B cell (primary cell): ENCODE data around the gene ATRIP. TPM values are rescaled to one million over a fixed set of nuclear protein-coding genes. Genes with fewer than 3 reads are reported as not detected.

ENCODE experiments used
- ATAC-seq: fragments of 200-7000 bp; cut with Tn5 transposase; one replicate; pipeline ENCODE4 v1.10.0; 2021; ENCODE audit warnings: low read depth, mild to moderate bottlenecking, moderate number of reproducible peaks, moderate library complexity
- CTCF ChIA-PET: fragments of 350-600 bp; sonication (Branson Sonifier 250); formaldehyde crosslinking; loops from one replicate; lab custom pipeline; 2021; ENCODE audit warnings: antibody characterized with exemption, inconsistent platforms; lab: Charles Lee
- POLR2A ChIA-PET: fragments of 350-600 bp; sonication (Branson Sonifier 250); formaldehyde crosslinking; loops from one replicate; lab custom pipeline; 2021; ENCODE audit warnings: antibody characterized with exemption; lab: Charles Lee
- DNase-seq: peaks from one replicate; pipeline ENCODE4 v3.0.0; 2013
- H2AFZ ChIP-seq: 2 replicates; pipeline ENCODE4 v1.6.1; 2012; ENCODE audit warnings: mild to moderate bottlenecking, low read depth, low read length; ENCODE audit not compliant: insufficient read depth, poor library complexity, severe bottlenecking
- H3K27ac ChIP-seq, 2 donors: 1 replicate in 1 of 2; 2 replicates in 1 of 2; pipeline ENCODE4 v1.5.1; 2012 to 2013; ENCODE audit warnings: low read length in 2 of 2, mild to moderate bottlenecking in 2 of 2, moderate library complexity in 1 of 2
- H3K27me3 ChIP-seq, 4 experiments: fragments of 200-600 bp in 1 of 4; sonication (generic) in 1 of 4; replicated peaks in 1 of 4; 1 replicate in 2 of 4; 2 replicates in 2 of 4; pipeline versions ENCODE4 v1.6.1 to v1.7.0; 2013 to 2016; ENCODE audit warnings: low read length in 3 of 4, mild to moderate bottlenecking in 2 of 4, mixed read lengths in 1 of 4, moderate library complexity in 1 of 4; ENCODE audit not compliant: insufficient read depth in 4 of 4, control insufficient read depth in 3 of 4; ENCODE audit errors: control extremely low read depth in 1 of 4
- H3K36me3 ChIP-seq, 2 experiments: replicated peaks in 1 of 2; 1 replicate in 1 of 2; 2 replicates in 1 of 2; pipeline versions ENCODE4 v1.6.1 to v1.7.1; 2013; ENCODE audit warnings: low read length in 1 of 2; ENCODE audit not compliant: insufficient read depth in 2 of 2, control insufficient read depth in 1 of 2; ENCODE audit errors: control extremely low read depth in 1 of 2, extremely low read depth in 1 of 2
- H3K4me1 ChIP-seq, 2 donors: fragments of 200-600 bp in 1 of 2; sonication (generic) in 1 of 2; 1 replicate in 1 of 2; 2 replicates in 1 of 2; pipeline versions ENCODE4 v1.5.1 to v1.6.1; 2013 to 2017; ENCODE audit warnings: low read length in 2 of 2; ENCODE audit not compliant: control insufficient read depth in 2 of 2, insufficient read depth in 2 of 2
- H3K4me2 ChIP-seq: replicated peaks from 2 replicates; pipeline ENCODE3; 2012; ENCODE audit warnings: mild to moderate bottlenecking, low read depth, low read length; ENCODE audit not compliant: poor library complexity, severe bottlenecking
- H3K4me3 ChIP-seq, 5 experiments: fragments of 200-600 bp in 1 of 5; sonication (generic) in 1 of 5; 1 replicate in 3 of 5; 2 replicates in 2 of 5; pipeline versions ENCODE4 v1.5.1 to v1.7.0; 2011 to 2016; ENCODE audit warnings: low read length in 4 of 5, mild to moderate bottlenecking in 4 of 5, low read depth in 2 of 5, control low read depth in 1 of 5, moderate library complexity in 1 of 5; ENCODE audit not compliant: insufficient read depth in 1 of 5; ENCODE audit errors: control extremely low read depth in 1 of 5, extremely low read depth in 1 of 5
- H3K79me2 ChIP-seq: fragments of 200-600 bp; sonication (generic); one replicate; pipeline ENCODE4 v1.6.0; 2016; ENCODE audit warnings: low read length; ENCODE audit not compliant: control insufficient read depth, insufficient read depth
- H3K9ac ChIP-seq: fragments of 200-600 bp; sonication (generic); 2 replicates; pipeline ENCODE4 v1.6.1; 2017; ENCODE audit warnings: mild to moderate bottlenecking, low read length, moderate library complexity
- H3K9me3 ChIP-seq, 3 donors: one replicate each; pipeline versions ENCODE4 v1.6.1 to v1.7.1; 2013; ENCODE audit warnings: low read length in 2 of 3; ENCODE audit not compliant: control insufficient read depth in 2 of 3, insufficient read depth in 1 of 3; ENCODE audit errors: control extremely low read depth in 1 of 3
- H4K20me1 ChIP-seq: 2 replicates; pipeline ENCODE4 v1.6.0; 2012; ENCODE audit warnings: mild to moderate bottlenecking, low read length; ENCODE audit not compliant: insufficient read depth, control insufficient read depth, poor library complexity, severe bottlenecking
- H3K27ac Mint-ChIP-seq: one replicate; pipeline ENCODE4 v1.8.0; 2021; ENCODE audit warnings: mixed read lengths
- H3K27me3 Mint-ChIP-seq: one replicate; pipeline ENCODE4 v1.8.0; 2021; ENCODE audit warnings: mixed read lengths
- H3K4me1 Mint-ChIP-seq: one replicate; pipeline ENCODE4 v1.8.0; 2021; ENCODE audit warnings: mixed read lengths
- H3K4me3 Mint-ChIP-seq: one replicate; pipeline ENCODE4 v1.8.0; 2021; ENCODE audit warnings: mixed read lengths
- H3K9me3 Mint-ChIP-seq: one replicate; pipeline ENCODE4 v1.8.0; 2022; ENCODE audit warnings: mixed read lengths; ENCODE audit not compliant: insufficient read depth
- CTCF ChIP-seq: fragments of 200-600 bp; IDR thresholded peaks from one replicate; pipeline ENCODE4 v1.8.0; 2022; ENCODE audit warnings: antibody characterized with exemption, mild to moderate bottlenecking
- EZH2 ChIP-seq: IDR thresholded peaks from 2 replicates; pipeline ENCODE4 v1.6.1; 2012; ENCODE audit warnings: borderline replicate concordance, low read depth, mild to moderate bottlenecking, moderate library complexity, low read length; ENCODE audit not compliant: insufficient read depth, poor library complexity, severe bottlenecking
- WGBS: methylation state at CpG from one replicate; pipeline ENCODE4 v1.1.5; 2013; ENCODE audit warnings: missing lambda C conversion rate; ENCODE audit not compliant: insufficient coverage; 5-methylcytosine and 5-hydroxymethylcytosine counted together
- intact Hi-C: fragments of 100-400 bp; cut with micrococcal nuclease; formaldehyde crosslinking; loops from one replicate; pipeline ENCODE4 v1.10.0; 2022
- polyA plus RNA-seq: library from polyadenylated mRNA; depleted of rRNA; stranded (reverse); fragments of >200 nt; gene quantifications from 2 replicates; pipeline ENCODE4 v1.2.3, GENCODE V29; 2012
- total RNA-seq, 2 donors: library from RNA; stranded (reverse); fragments of 120-200 nt in 1 of 2; gene quantifications; 1 replicate in 1 of 2; 2 replicates in 1 of 2; pipeline versions ENCODE4 v1.2.3 to v1.2.4, GENCODE V29; 2013 to 2022

ATRIP gene
- total and polyA plus RNA-seq, 2 donors (not counting 1 experiment from before 2014, with no cell fraction given), result 10.5 to 11.6 TPM

GRCh38 chr3:48505968-48506504 lies 59.5 kb downstream of the ATRIP start:
- intact Hi-C loops, result loop anchor here (2.0 kb wide), 1 partner anchor 51 kb away; the partner anchor contains the start of gene PFKFB4
- no peak overlapping the region for H3K4me3 ChIP-seq
- H3K9ac ChIP-seq, result no peak overlapping the region
- H3K36me3 ChIP-seq, result no peaks in the 10 kb centered on the region
- H3K4me2 ChIP-seq, result no peak overlapping the region
- no peak for TF ChIP-seq CTCF
- TF ChIP-seq EZH2, result no peak
- H3K9me3 ChIP-seq, result no peaks in the 10 kb centered on the region
- H4K20me1 ChIP-seq, result no peaks in the 10 kb centered on the region
- ChIA-PET CTCF (interaction anchor here (0.6 to 10.6 kb wide), 8 partner anchors 36 to 233 kb away, joined by 3 to 240 read pairs (median 12); a partner anchor contains a TSS), POLR2A (interaction anchor here (0.7 to 1.8 kb wide), 3 partner anchors 27 to 40 kb away, joined by 3 to 20 read pairs (median 3); a partner anchor contains a TSS)
- no peaks in the 10 kb centered on the region for H3K9me3 Mint-ChIP-seq
- H3K4me3 Mint-ChIP-seq, result peak overlapping the region; percentile 37
- H3K4me1 Mint-ChIP-seq, result peaks cover 27% of the 10 kb centered on the region
- no peak for ATAC-seq
- H3K4me1 ChIP-seq, result peaks cover 14 to 25% of the 10 kb centered on the region in 2 donors
- no peak overlapping the region for H3K27ac Mint-ChIP-seq
- peaks cover 2% of the 10 kb centered on the region for H3K27me3 Mint-ChIP-seq
- DNase-seq, result no peak
- no peak overlapping the region for H2AFZ ChIP-seq
- no peak overlapping the region for H3K27ac ChIP-seq
- H3K27me3 ChIP-seq, result no peaks in the 10 kb centered on the region
- no CpG with 5 or more reads among the region's 6 CpGs for WGBS
- no peaks in the 10 kb centered on the region for H3K79me2 ChIP-seq
